Endothelial cell of umbilical vein (primary cell): ENCODE results near the gene SOX9. TPM values are rescaled to one million over a fixed set of nuclear protein-coding genes. Genes with fewer than 3 reads are reported as not detected.

Experiments used
- BruUV-seq: library from RNA; stranded (reverse); fragments of 400-500 nt; replicated peaks from 2 replicates; lab custom pipeline; 2021; lab: Mats Ljungman, UMichigan
- CTCF ChIA-PET: fragments of 300-600, 350-600 bp; sonication (Branson Sonifier 250); formaldehyde crosslinking; loops from one replicate; lab custom pipeline; 2021; ENCODE audit warnings: antibody characterized with exemption, inconsistent platforms; lab: Charles Lee
- POLR2A ChIA-PET: fragments of 300-600, 350-600 bp; sonication (Branson Sonifier 250); formaldehyde crosslinking; loops from one replicate; lab custom pipeline; 2021; ENCODE audit warnings: antibody characterized with exemption, inconsistent platforms; lab: Charles Lee
- DNase-seq: peaks from one replicate; pipeline ENCODE4 v3.0.0-alpha.2; 2011; ENCODE audit warnings: low read depth, low spot score
- FAIRE-seq: peaks from 2 replicates; lab custom pipeline; 2011; peaks lifted over from hg19 to GRCh38; lab: Jason Lieb, UNC
- H2AFZ ChIP-seq: 2 replicates; pipeline ENCODE4 v1.6.0; 2012; ENCODE audit warnings: low read depth, low read length, control low read depth, inconsistent platforms
- H3K27ac ChIP-seq: 2 replicates; pipeline ENCODE4 v1.5.1; 2011; ENCODE audit warnings: low read depth, mild to moderate bottlenecking, control low read depth, low read length, moderate library complexity; ENCODE audit not compliant: insufficient read depth
- H3K27me3 ChIP-seq, 2 experiments: 2 replicates each; pipeline versions ENCODE4 v1.6.0 to v1.6.1; 2011; ENCODE audit warnings: low read length in 2 of 2, mixed read lengths in 1 of 2; ENCODE audit not compliant: control insufficient read depth in 2 of 2, insufficient read depth in 2 of 2
- H3K36me3 ChIP-seq, 2 experiments: 2 replicates in 1 of 2; 3 replicates in 1 of 2; pipeline ENCODE4 v1.5.1; 2011; ENCODE audit warnings: low read length in 2 of 2, mild to moderate bottlenecking in 1 of 2, moderate library complexity in 1 of 2; ENCODE audit not compliant: control insufficient read depth in 2 of 2, insufficient read depth in 2 of 2; ENCODE audit errors: extremely low read depth in 1 of 2
- H3K4me1 ChIP-seq: 3 replicates; pipeline ENCODE4 v1.5.1; 2011; ENCODE audit warnings: mild to moderate bottlenecking, low read length; ENCODE audit not compliant: control insufficient read depth, insufficient read depth; ENCODE audit errors: extremely low read depth
- H3K4me2 ChIP-seq: 2 replicates; pipeline ENCODE4 v1.6.1; 2011; ENCODE audit warnings: low read length, control low read depth, mixed read lengths; ENCODE audit not compliant: insufficient read depth
- H3K4me3 ChIP-seq, 3 experiments: fragments of 200-600 bp in 1 of 3; sonication (generic), shearing (Covaris generic) in 1 of 3; replicated peaks in 1 of 3; 2 replicates each; pipeline ENCODE4 v1.5.1; 2011 to 2016; ENCODE audit warnings: control low read depth in 3 of 3, low read length in 3 of 3, mild to moderate bottlenecking in 2 of 3, inconsistent platforms in 1 of 3, low read depth in 1 of 3, moderate library complexity in 1 of 3; ENCODE audit not compliant: insufficient read depth in 1 of 3
- H3K79me2 ChIP-seq: 2 replicates; pipeline ENCODE4 v1.6.0; 2012; ENCODE audit warnings: low read length, inconsistent platforms; ENCODE audit not compliant: control insufficient read depth, insufficient read depth
- H3K9ac ChIP-seq: replicated peaks from 2 replicates; pipeline ENCODE3; 2011; ENCODE audit warnings: low read length, control low read depth; ENCODE audit not compliant: insufficient read depth; ENCODE audit errors: extremely low read depth
- H3K9me1 ChIP-seq: replicated peaks from 3 replicates; pipeline ENCODE4 v1.6.0; 2011; ENCODE audit warnings: mild to moderate bottlenecking, low read length; ENCODE audit not compliant: control insufficient read depth, insufficient read depth; ENCODE audit errors: extremely low read depth
- H3K9me3 ChIP-seq: replicated peaks from 2 replicates; pipeline ENCODE4 v1.5.1; 2012; ENCODE audit warnings: low read length, inconsistent platforms; ENCODE audit not compliant: control insufficient read depth, insufficient read depth
- H4K20me1 ChIP-seq: replicated peaks from 2 replicates; pipeline ENCODE3; 2011; ENCODE audit warnings: mild to moderate bottlenecking, low read length; ENCODE audit not compliant: control insufficient read depth, insufficient read depth; ENCODE audit errors: extremely low read depth
- CTCF ChIP-seq, 2 donors: IDR thresholded peaks; 1 replicate in 1 of 2; 2 replicates in 1 of 2; pipeline ENCODE4 v1.5.1; 2011; ENCODE audit warnings: low read length in 2 of 2, mild to moderate bottlenecking in 2 of 2, moderate library complexity in 2 of 2, control low read depth in 1 of 2, inconsistent platforms in 1 of 2, low read depth in 1 of 2; ENCODE audit not compliant: insufficient read depth in 1 of 2; ENCODE audit errors: extremely low read depth in 1 of 2
- EZH2 ChIP-seq: IDR thresholded peaks from 2 replicates; pipeline ENCODE4 v1.6.1; 2012; ENCODE audit warnings: borderline replicate concordance, low read depth, mild to moderate bottlenecking, moderate library complexity, low read length, inconsistent platforms; ENCODE audit not compliant: severe bottlenecking
- FOS ChIP-seq: IDR thresholded peaks from 2 replicates; pipeline ENCODE4 v1.6.1; 2011; ENCODE audit warnings: mild to moderate bottlenecking, low read length, moderate library complexity, borderline replicate concordance; ENCODE audit not compliant: insufficient read depth
- JUN ChIP-seq: IDR thresholded peaks from 2 replicates; pipeline ENCODE4 v1.6.1; 2011; ENCODE audit warnings: borderline replicate concordance, low read depth; ENCODE audit not compliant: insufficient read length, insufficient read depth
- MAX ChIP-seq: IDR thresholded peaks from 2 replicates; pipeline ENCODE4 v1.6.1; 2011; ENCODE audit not compliant: insufficient read depth, insufficient read length
- MYC ChIP-seq: IDR thresholded peaks from one replicate; pipeline ENCODE4 v1.6.1; 2011; ENCODE audit warnings: mild to moderate bottlenecking, low read depth, low read length
- POLR2A ChIP-seq: IDR thresholded peaks from 2 replicates; pipeline ENCODE4 v1.6.1; 2012; ENCODE audit warnings: low read depth, mild to moderate bottlenecking, control low read depth, low read length
- dilution Hi-C: fragments of 300-500 bp; cut with MboI; formaldehyde crosslinking; loops from one replicate; pipeline ENCODE4 v1.15.0; 2019; ENCODE audit warnings: low sequenced_read_pairs; ENCODE audit not compliant: extremely low pct_ligation_motif_present
- intact Hi-C: fragments of 100-400 bp; cut with micrococcal nuclease; formaldehyde crosslinking; loops from one replicate; pipeline ENCODE4 v1.10.0; 2022
- polyA plus RNA-seq, 4 experiments: library from polyadenylated mRNA; depleted of rRNA in 3 of 4; stranded (reverse) in 3 of 4; unstranded in 1 of 4; fragments of >200 nt; gene quantifications; 2 replicates each; pipeline versions ENCODE4 v1.2.1 to v1.2.3, GENCODE V29; 2011 to 2012; ENCODE audit warnings: missing spikeins in 1 of 4
- total RNA-seq: library from RNA; stranded (reverse); gene quantifications from 2 replicates; pipeline ENCODE4 v1.2.3, GENCODE V29; 2021

Gene SOX9
- total and polyA plus RNA-seq, 2 donors (not counting 3 experiments of a cell fraction or from before 2014, with no cell fraction given), result not detected

GRCh38 chr17:72122765-72123529, 2.1 kb downstream of the SOX9 start:
- TF ChIP-seq EZH2, result peak; percentile 23
- no peak for TF ChIP-seq MYC
- no peak for TF ChIP-seq POLR2A
- TF ChIP-seq CTCF (IDR thresholded peaks at IDR 0.05; ENCODE audit: extremely low read depth in 1 of 2, insufficient read depth in 1 of 2, low read depth in 1 of 2, low read length in 2 of 2), result no peak
- TF ChIP-seq JUN, result no peak
- TF ChIP-seq FOS, result no peak
- TF ChIP-seq MAX, result no peak
- ChIA-PET CTCF (no interaction called here), POLR2A (no interaction called here)
- no peak overlapping the region for H3K9ac ChIP-seq
- dilution Hi-C loops, result no loop called here
- no peak overlapping the region for H3K27ac ChIP-seq
- intact Hi-C loops, result loop anchor here (5.0 kb wide), 2 partner anchors 414 to 1356 kb away; no protein-coding TSS in a partner anchor
- DNase-seq, result no peak
- H3K4me2 ChIP-seq, result no peak overlapping the region
- H4K20me1 ChIP-seq, result no peaks in the 10 kb centered on the region
- BruUV-seq, result no TSS peak
- H3K4me1 ChIP-seq, result no peaks in the 10 kb centered on the region
- H3K9me1 ChIP-seq, result no peaks in the 10 kb centered on the region
- no peak overlapping the region for H3K4me3 ChIP-seq
- no peaks in the 10 kb centered on the region for H3K36me3 ChIP-seq
- H2AFZ ChIP-seq, result no peak overlapping the region
- peaks cover 36 to 61% of the 10 kb centered on the region in 2 experiments for H3K27me3 ChIP-seq
- H3K79me2 ChIP-seq, result no peaks in the 10 kb centered on the region
- FAIRE-seq, result no peak
- no peaks in the 10 kb centered on the region for H3K9me3 ChIP-seq
